Nephron progenitor cell (in vitro differentiated cells): ENCODE measurements around the gene SCYL2.
A peak's percentile ranks its signal among the peaks of the same experiment; 100 is the strongest.
"Not testable (repeated sequence)": the region's sequence is repeated elsewhere in the genome, so short reads cannot be mapped to it uniquely, and the experiment has no call there.

Experiments used
- DNase-seq: peaks from one replicate; pipeline ENCODE4 v3.0.0; 2021
- H3K27ac Mint-ChIP-seq: 2 replicates; pipeline ENCODE4 v1.8.0; 2021; ENCODE audit warnings: mild to moderate bottlenecking, moderate library complexity, mixed read lengths
- H3K27me3 Mint-ChIP-seq: 2 replicates; pipeline ENCODE4 v1.8.0; 2021; ENCODE audit warnings: mild to moderate bottlenecking, low read depth, mixed read lengths; ENCODE audit not compliant: poor library complexity
- H3K36me3 Mint-ChIP-seq: 2 replicates; pipeline ENCODE4 v1.8.0; 2021; ENCODE audit warnings: low read depth, mixed read lengths
- H3K4me1 Mint-ChIP-seq: 2 replicates; pipeline ENCODE4 v1.8.0; 2021; ENCODE audit warnings: mixed read lengths
- H3K4me3 Mint-ChIP-seq: 2 replicates; pipeline ENCODE4 v1.8.0; 2021; ENCODE audit warnings: mild to moderate bottlenecking, moderate library complexity, mixed read lengths
- H3K9me3 Mint-ChIP-seq: 2 replicates; pipeline ENCODE4 v1.8.0; 2021; ENCODE audit warnings: mild to moderate bottlenecking, moderate library complexity, mixed read lengths
- CTCF ChIP-seq: fragments of 200-600 bp; sonication (generic); IDR thresholded peaks from 2 replicates; pipeline ENCODE4 v1.5.0; 2021; ENCODE audit warnings: antibody characterized with exemption

SCYL2 gene

GRCh38 chr12:100279607-100280244 is 12.7 kb downstream of the SCYL2 start:
- Mint-ChIP-seq H3K27me3 (no peaks in the 10 kb centered on the region), H3K27ac (peak overlapping the region; percentile 57), H3K9me3 (peaks cover 4% of the 10 kb centered on the region), H3K36me3 (peaks cover 39% of the 10 kb centered on the region), H3K4me1 (peaks cover 10% of the 10 kb centered on the region), H3K4me3 (no peak overlapping the region)
- DNase-seq, result no peak
- no peak for TF ChIP-seq CTCF

GRCh38 chr12:100284556-100284955 is 17.6 kb downstream of the SCYL2 start:
- not testable (repeated sequence) for H3K9me3 Mint-ChIP-seq, H3K27me3 Mint-ChIP-seq, H3K4me1 Mint-ChIP-seq, DNase-seq, H3K4me3 Mint-ChIP-seq, H3K27ac Mint-ChIP-seq
- H3K36me3 Mint-ChIP-seq, result peaks cover 24% of the 10 kb centered on the region

- Mint-ChIP-seq H3K4me1 (no peaks in the 10 kb centered on the region), H3K4me3 (no peak overlapping the region), H3K27me3 (no peaks in the 10 kb centered on the region), H3K36me3 (peaks cover 41% of the 10 kb centered on the region), H3K27ac (no peak overlapping the region), H3K9me3 (peaks cover 14% of the 10 kb centered on the region)
- no peak for DNase-seq
- TF ChIP-seq CTCF, result no peak
Measured at GRCh38 chr12:100289038-100289437, 22.1 kb downstream of the SCYL2 start.

GRCh38 chr12:100290016-100290415 is 23.0 kb downstream of the SCYL2 start:
- Mint-ChIP-seq H3K27me3 (no peaks in the 10 kb centered on the region), H3K4me3 (no peak overlapping the region), H3K4me1 (no peaks in the 10 kb centered on the region), H3K9me3 (peaks cover 16% of the 10 kb centered on the region), H3K36me3 (peaks cover 39% of the 10 kb centered on the region), H3K27ac (no peak overlapping the region)
- DNase-seq, result no peak
- TF ChIP-seq CTCF, result no peak

- TF ChIP-seq CTCF, result no peak
- H3K27ac Mint-ChIP-seq, result no peak overlapping the region
- DNase-seq, result no peak
- no peak overlapping the region for H3K4me3 Mint-ChIP-seq
- no peaks in the 10 kb centered on the region for H3K27me3 Mint-ChIP-seq
- peaks cover 50% of the 10 kb centered on the region for H3K36me3 Mint-ChIP-seq
- H3K9me3 Mint-ChIP-seq, result peaks cover 21% of the 10 kb centered on the region
- no peaks in the 10 kb centered on the region for H3K4me1 Mint-ChIP-seq
Measured at GRCh38 chr12:100293017-100293416, 26.0 kb downstream of the SCYL2 start.

GRCh38 chr12:100294366-100294765 is 27.4 kb downstream of the SCYL2 start:
- peaks cover 24% of the 10 kb centered on the region for H3K9me3 Mint-ChIP-seq
- not testable (repeated sequence) for H3K4me3 Mint-ChIP-seq, DNase-seq, H3K27me3 Mint-ChIP-seq, H3K27ac Mint-ChIP-seq, H3K4me1 Mint-ChIP-seq
- H3K36me3 Mint-ChIP-seq, result peaks cover 60% of the 10 kb centered on the region
